ENCODE data around the gene KIF5A.

The KIF5A gene

DNA sequence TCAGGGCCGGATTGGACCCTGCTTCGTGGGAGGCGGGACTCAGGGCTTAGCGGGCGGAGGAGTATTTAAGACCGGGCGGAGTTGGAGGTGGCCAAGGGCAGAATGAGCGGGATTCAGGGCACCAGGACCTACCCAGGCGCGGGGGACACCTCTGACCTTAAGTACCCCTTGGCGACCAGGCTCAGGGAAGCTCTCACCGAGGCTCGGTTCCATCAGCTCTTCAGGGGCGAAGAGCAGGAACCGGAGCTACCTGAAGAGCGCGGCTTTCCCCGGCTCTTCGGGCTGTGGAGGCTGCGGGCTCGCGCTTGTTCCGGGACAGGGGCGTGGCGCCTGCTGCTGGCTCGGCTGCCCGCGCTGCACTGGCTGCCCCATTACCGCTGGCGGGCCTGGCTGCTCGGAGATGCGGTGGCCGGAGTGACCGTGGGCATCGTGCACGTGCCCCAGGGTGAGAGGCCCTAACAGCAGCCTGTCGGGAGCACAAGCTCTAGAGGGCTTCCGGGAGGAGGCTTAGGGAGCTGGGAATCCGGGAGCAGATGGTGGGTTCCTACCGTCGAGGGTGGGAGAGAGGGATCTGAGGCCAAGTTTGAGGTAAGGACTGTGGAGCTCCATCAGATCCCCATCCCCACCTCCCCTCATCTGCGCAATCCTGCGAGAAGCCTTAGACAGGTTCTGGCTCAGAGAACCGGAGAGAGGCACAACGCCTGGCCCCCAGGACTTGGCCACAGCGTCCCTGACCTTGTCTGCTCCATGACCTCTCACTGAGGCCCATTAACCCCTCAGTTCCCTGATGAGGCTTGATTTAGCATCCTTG, 69.8 kb downstream of the KIF5A start:
- no peak overlapping the region for H3K4me3 ChIP-seq (ENCODE audit: low read depth, low read length)
- TF ChIP-seq, protein P1, sequence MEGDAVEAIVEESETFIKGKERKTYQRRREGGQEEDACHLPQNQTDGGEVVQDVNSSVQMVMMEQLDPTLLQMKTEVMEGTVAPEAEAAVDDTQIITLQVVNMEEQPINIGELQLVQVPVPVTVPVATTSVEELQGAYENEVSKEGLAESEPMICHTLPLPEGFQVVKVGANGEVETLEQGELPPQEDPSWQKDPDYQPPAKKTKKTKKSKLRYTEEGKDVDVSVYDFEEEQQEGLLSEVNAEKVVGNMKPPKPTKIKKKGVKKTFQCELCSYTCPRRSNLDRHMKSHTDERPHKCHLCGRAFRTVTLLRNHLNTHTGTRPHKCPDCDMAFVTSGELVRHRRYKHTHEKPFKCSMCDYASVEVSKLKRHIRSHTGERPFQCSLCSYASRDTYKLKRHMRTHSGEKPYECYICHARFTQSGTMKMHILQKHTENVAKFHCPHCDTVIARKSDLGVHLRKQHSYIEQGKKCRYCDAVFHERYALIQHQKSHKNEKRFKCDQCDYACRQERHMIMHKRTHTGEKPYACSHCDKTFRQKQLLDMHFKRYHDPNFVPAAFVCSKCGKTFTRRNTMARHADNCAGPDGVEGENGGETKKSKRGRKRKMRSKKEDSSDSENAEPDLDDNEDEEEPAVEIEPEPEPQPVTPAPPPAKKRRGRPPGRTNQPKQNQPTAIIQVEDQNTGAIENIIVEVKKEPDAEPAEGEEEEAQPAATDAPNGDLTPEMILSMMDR (IDR thresholded peaks at IDR 0.05; ENCODE audit: low read depth, low read length): no peak

GRCh38 chr12:57620245-57620935, 70.5 kb downstream of the KIF5A start:
- H3K4me3 ChIP-seq (ENCODE audit: low read depth, low read length): no peak overlapping the region
- TF ChIP-seq, protein P1 (IDR thresholded peaks at IDR 0.05; ENCODE audit: low read depth, low read length): no peak

DNA sequence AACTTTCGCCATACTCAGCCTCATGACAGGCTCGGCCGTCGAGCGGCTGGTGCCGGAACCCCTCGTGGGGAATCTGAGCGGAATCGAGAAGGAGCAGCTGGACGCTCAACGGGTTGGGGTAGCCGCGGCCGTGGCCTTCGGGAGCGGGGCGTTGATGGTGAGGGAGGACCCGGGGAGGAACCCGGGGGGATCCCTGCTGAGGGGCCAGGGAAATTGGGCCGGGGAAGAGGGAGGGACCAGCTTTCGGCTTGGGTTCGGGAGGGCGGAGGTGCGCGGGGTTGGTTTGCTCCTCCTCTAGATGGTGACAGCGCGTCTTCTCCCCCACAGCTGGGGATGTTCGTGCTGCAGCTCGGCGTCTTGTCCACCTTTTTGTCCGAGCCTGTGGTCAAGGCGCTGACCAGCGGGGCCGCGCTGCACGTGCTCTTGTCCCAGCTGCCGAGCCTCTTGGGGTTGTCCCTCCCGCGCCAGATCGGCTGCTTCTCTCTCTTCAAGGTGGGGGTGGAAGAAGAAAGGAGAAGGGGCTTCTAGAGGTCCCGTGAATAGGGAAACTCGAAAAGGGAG, 71.2 kb downstream of the KIF5A start:
- TF ChIP-seq, protein P1 (IDR thresholded peaks at IDR 0.05; ENCODE audit: low read depth, low read length): no peak
- peak overlapping the region; percentile 43 for H3K4me3 ChIP-seq (ENCODE audit: low read depth, low read length)

DNA sequence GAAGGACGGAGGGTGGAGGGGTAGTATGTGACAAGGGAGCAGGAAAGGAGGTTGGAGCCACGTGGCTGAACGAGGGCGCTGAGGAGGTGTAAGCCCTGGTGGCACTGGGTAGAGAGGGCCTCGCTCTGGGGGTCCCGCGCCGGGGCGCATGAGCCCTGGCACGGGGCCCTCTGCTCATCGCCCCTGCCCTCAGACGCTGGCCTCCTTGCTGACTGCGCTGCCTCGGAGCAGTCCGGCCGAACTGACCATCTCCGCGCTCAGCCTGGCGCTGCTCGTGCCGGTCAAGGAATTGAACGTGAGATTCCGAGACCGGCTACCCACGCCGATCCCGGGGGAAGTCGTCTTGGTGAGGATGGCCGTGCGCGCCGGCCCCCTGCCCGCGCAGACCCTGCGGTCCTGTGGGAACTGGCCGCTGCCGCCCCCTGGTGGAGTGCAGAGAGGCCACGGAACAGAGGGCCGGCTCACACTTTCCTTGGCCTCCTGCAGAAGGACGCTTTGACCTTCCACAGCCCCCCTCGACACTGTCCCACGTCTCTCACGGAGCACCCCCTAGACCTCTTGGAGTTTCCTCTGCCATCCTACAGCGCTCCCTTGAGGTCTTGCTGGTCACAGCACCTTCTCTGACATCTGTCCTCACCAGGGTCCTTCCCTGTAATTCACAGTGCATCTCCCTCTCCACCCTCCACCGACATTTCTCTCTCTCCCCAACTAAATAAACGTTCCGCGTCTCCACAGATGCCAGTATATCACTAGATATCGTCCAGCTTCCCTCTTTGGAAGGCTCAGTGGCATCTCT, 71.9 kb downstream of the KIF5A start:
- TF ChIP-seq, protein P1 (IDR thresholded peaks at IDR 0.05; ENCODE audit: low read depth, low read length): peak; percentile 93
- peak overlapping the region; percentile 43 for H3K4me3 ChIP-seq (ENCODE audit: low read depth, low read length)

DNA sequence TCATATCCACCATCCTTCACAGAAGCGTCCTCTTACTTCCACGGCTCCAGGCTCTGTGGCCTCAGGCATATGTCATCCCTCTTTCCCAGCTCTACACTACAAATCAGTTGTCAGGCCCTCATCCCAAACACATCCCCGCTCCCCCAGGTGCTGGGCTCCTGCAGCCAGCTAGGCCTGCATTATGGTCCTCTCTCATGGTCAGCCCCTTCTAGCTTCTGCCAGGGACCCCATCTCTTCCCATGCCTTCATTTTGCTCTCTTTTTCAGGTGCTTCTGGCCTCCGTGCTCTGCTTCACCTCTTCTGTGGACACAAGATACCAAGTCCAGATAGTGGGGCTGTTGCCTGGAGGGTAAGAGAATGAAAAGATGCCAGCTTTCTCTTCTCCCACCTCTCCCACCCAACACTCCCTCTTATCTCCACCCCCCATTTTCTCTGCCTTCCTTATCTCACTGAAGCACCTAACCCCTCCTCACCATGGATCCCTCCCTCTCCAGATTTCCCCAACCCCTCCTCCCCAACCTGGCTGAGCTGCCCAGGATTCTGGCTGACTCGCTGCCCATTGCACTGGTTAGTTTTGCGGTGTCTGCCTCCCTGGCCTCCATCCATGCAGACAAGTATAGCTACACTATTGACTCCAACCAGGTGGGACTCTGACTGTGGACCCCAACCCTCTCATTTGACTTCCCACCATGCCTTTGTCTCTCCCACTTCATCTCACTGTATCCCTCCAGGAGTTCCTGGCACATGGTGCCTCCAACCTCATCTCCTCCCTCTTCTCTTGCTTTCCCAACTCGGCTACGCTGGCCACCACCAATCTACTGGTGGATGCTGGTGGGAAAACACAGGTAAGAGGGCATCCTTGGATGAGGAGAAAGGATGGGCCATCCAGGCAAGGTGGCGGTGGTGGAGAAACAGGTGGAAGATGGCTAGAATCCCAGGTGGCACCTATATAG, 72.7 kb downstream of the KIF5A start:
- H3K4me3 ChIP-seq (ENCODE audit: low read depth, low read length): no peak overlapping the region
- TF ChIP-seq, protein P1 (IDR thresholded peaks at IDR 0.05; ENCODE audit: low read depth, low read length): no peak

GRCh38 chr12:57623385-57623784, 73.5 kb downstream of the KIF5A start:
- TF ChIP-seq, protein P1 (IDR thresholded peaks at IDR 0.05; ENCODE audit: low read depth, low read length): no peak
- no peak overlapping the region for H3K4me3 ChIP-seq (ENCODE audit: low read depth, low read length)
